HUES48 (cell line): ENCODE measurements around the gene LHX1.
A peak's percentile ranks its signal among the peaks of the same experiment; 100 is the strongest.

Source experiments
- H3K27ac ChIP-seq: one replicate; pipeline ENCODE4 v1.7.0; 2013; ENCODE audit warnings: low read depth, low read length, inconsistent platforms
- H3K27me3 ChIP-seq: 2 replicates; pipeline ENCODE4 v1.6.1; 2013; ENCODE audit warnings: mild to moderate bottlenecking, low read length; ENCODE audit not compliant: control insufficient read depth, insufficient read depth
- H3K36me3 ChIP-seq: 2 replicates; pipeline ENCODE4 v1.6.1; 2013; ENCODE audit warnings: low read length; ENCODE audit not compliant: control insufficient read depth, insufficient read depth
- H3K4me1 ChIP-seq: 2 replicates; pipeline ENCODE4 v1.6.1; 2013; ENCODE audit warnings: mild to moderate bottlenecking, low read length; ENCODE audit not compliant: control insufficient read depth, insufficient read depth
- H3K4me3 ChIP-seq: 2 replicates; pipeline ENCODE4 v1.5.1; 2013; ENCODE audit warnings: mild to moderate bottlenecking, low read depth, low read length
- H3K9ac ChIP-seq: 2 replicates; pipeline ENCODE4 v1.6.1; 2013; ENCODE audit warnings: mild to moderate bottlenecking, low read depth, low read length, moderate library complexity
- H3K9me3 ChIP-seq: 2 replicates; pipeline ENCODE4 v1.6.1; 2013; ENCODE audit warnings: low read length; ENCODE audit not compliant: control insufficient read depth, insufficient read depth

LHX1 gene

DNA sequence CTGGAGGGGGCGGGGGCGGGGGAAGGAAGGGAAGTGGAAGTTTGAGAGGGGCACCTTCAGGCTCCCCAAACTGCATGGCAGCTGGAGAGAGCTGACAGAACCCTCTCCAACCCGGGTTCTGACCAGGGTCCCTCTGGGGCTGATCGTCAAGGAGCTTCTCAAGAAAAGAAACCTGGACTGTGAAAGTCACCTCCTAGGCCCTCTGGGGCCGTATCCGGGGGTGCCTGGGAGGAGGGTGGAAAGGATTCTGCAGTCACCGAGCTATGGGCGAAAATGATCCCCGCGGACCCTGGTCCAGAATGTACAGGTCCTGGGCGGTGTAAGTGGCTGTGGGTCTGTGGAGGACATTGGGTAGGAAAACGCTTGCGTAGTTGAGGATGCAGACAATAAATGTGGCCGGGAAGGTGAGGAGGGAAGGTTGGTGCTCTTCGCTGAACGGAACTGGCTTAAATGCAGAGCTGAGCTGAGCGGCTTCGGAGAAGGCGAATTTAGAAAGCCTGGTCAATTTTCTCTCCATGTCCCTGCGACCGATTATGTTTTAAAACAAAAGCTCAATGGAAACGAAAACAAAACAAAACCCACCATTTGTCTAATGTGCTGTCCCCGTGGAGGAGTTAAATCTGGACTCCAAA, 3.6 kb upstream of the LHX1 start:
- Histone ChIP-seq H3K4me1 (peaks cover 59% of the 10 kb centered on the region), H3K9me3 (no peaks in the 10 kb centered on the region)

GRCh38 chr17:36934144-36934691, 3.1 kb upstream of the LHX1 start:
- Histone ChIP-seq H3K4me1 (peaks cover 59% of the 10 kb centered on the region), H3K27me3 (peaks cover 100% of the 10 kb centered on the region), H3K9ac (no peak overlapping the region), H3K36me3 (no peaks in the 10 kb centered on the region), H3K9me3 (no peaks in the 10 kb centered on the region), H3K4me3 (peak overlapping the region; percentile 65), H3K27ac (no peak overlapping the region)

More for the DNA sequence above, 3.6 kb upstream of the LHX1 start:
- H3K4me3 ChIP-seq: peak overlapping the region; percentile 65; the same call in 1 of the 2 replicates
- H3K27me3 ChIP-seq: peaks cover 100% of the 10 kb centered on the region
- no peaks in the 10 kb centered on the region for H3K36me3 ChIP-seq
- H3K27ac ChIP-seq: no peak overlapping the region
- no peak overlapping the region for H3K9ac ChIP-seq

GRCh38 chr17:36934692-36935630, 2.3 kb upstream of the LHX1 start:
- H3K4me3 ChIP-seq: peak overlapping the region; percentile 65

DNA sequence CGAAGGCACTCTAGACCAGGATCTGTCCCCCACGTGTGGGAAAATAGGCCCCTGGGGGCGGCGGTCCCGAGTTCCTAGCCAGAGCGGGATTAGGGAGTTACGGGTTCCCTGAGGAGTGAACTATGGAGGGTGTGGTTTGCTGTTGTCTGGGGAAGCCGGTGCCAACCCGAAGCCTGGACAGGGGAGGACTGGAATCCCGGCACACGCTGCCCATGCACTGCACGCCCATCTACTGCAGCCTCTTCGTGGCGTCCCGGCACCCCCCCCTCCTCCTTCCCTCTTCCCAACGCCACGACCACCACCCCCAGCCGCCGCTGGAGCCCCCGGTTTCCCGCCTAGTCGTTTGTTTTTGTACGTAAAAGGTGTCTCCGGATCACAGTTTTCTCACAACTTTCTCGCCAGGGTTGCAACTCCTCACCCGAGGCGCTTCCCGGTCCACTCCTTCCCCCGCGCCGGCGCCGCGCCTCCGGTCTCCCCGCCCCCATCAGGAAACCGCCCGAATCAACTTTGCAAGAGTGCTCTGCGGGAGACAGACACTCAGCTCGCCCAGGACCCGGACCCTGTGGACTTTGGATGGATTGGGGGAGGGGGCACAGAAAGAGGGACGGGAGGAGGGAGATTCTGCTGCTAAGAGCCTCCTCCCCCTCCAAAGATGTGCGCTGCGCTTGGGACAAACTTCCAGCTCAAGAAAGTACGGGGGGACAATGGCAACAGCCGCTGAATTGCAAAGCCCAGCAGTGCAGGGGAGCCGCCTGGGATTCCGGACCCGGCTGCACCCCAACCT, 1.4 kb upstream of the LHX1 start:
- peaks cover 59% of the 10 kb centered on the region for H3K4me1 ChIP-seq
- H3K27me3 ChIP-seq: peaks cover 100% of the 10 kb centered on the region

More at GRCh38 chr17:36934692-36935630, 2.3 kb upstream of the LHX1 start:
- Histone ChIP-seq H3K9ac (no peak overlapping the region), H3K27me3 (peaks cover 100% of the 10 kb centered on the region), H3K27ac (no peak overlapping the region), H3K36me3 (no peaks in the 10 kb centered on the region), H3K4me1 (peaks cover 56% of the 10 kb centered on the region), H3K9me3 (no peaks in the 10 kb centered on the region)

DNA sequence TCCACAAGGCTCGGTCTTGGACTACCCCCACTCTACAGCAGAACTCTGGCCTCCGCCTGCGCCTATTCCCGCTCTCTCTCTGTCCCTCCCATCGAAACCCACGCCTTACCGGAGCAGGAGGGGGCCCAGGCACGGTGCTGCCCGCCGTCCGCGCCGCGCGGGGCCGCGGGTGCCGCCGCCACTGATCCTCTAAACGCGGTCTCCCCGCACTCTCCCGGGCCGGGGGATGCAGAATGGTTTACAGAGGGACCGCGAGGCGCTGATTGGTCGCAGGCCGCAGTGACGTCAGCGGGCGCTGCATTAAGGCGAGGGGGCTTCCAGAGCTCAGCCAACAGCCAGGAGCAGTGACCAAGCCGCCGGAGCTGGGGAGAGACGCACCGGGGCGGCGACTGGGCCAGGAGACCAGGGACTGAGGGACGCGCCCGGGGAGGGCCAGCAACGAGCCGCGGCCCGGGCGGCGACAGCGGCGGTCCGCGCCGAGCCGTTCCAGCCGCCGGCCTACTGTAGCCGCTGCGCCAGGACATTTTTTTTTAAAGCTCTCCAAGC, 747 bp upstream of the LHX1 start:
- Histone ChIP-seq H3K9me3 (no peaks in the 10 kb centered on the region), H3K4me3 (peak overlapping the region; percentile 65), H3K4me1 (peaks cover 65% of the 10 kb centered on the region), H3K9ac (no peak overlapping the region), H3K27ac (no peak overlapping the region), H3K36me3 (no peaks in the 10 kb centered on the region), H3K27me3 (peaks cover 100% of the 10 kb centered on the region)

More for the DNA sequence above, 1.4 kb upstream of the LHX1 start:
- Histone ChIP-seq H3K9me3 (no peaks in the 10 kb centered on the region), H3K4me3 (peak overlapping the region; percentile 65), H3K9ac (no peak overlapping the region), H3K36me3 (no peaks in the 10 kb centered on the region), H3K27ac (no peak overlapping the region)

DNA sequence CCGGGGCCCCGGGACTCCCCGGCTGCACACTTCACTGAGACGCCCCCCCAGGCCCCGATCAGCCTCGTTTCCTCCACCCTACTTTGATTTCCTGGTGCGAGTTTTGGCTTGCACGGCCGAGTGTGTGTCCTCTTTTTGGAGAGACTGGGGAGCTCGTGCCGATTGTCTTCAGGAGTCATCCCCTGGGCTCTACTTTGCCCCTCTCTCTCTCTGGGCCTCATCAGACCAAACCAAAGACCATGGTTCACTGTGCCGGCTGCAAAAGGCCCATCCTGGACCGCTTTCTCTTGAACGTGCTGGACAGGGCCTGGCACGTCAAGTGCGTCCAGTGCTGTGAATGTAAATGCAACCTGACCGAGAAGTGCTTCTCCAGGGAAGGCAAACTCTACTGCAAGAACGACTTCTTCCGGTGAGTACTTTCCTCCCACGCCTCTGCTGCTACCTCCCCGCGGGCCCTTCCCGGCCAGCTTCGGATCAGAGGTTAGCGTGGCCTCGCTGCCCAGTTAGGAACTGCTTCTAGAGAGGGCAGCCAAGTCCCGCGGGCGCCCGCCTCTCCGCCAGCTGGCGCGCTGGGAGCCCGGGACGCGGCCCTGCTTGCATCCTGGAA, 787 bp downstream of the LHX1 start:
- Histone ChIP-seq H3K36me3 (no peaks in the 10 kb centered on the region), H3K27me3 (peaks cover 100% of the 10 kb centered on the region), H3K9me3 (no peaks in the 10 kb centered on the region), H3K4me1 (peaks cover 61% of the 10 kb centered on the region), H3K4me3 (peak overlapping the region; percentile 65), H3K27ac (no peak overlapping the region), H3K9ac (no peak overlapping the region)

- H3K4me3 ChIP-seq: peak overlapping the region; percentile 65
- no peaks in the 10 kb centered on the region for H3K36me3 ChIP-seq
- H3K27ac ChIP-seq: no peak overlapping the region
- no peak overlapping the region for H3K9ac ChIP-seq
- H3K4me1 ChIP-seq: peaks cover 63% of the 10 kb centered on the region
- H3K27me3 ChIP-seq: peaks cover 100% of the 10 kb centered on the region
- no peaks in the 10 kb centered on the region for H3K9me3 ChIP-seq
Measured at GRCh38 chr17:36938566-36939051, 1.3 kb downstream of the LHX1 start.

GRCh38 chr17:36939052-36939801, 2.0 kb downstream of the LHX1 start:
- Histone ChIP-seq H3K27ac (no peak overlapping the region), H3K4me1 (peaks cover 58% of the 10 kb centered on the region), H3K27me3 (peaks cover 100% of the 10 kb centered on the region), H3K9ac (no peak overlapping the region), H3K9me3 (no peaks in the 10 kb centered on the region), H3K4me3 (peak overlapping the region; percentile 65; the same call in 1 of the 2 replicates), H3K36me3 (no peaks in the 10 kb centered on the region)

- Histone ChIP-seq H3K4me3 (no peak overlapping the region), H3K27me3 (peaks cover 100% of the 10 kb centered on the region), H3K9me3 (no peaks in the 10 kb centered on the region), H3K27ac (no peak overlapping the region), H3K36me3 (no peaks in the 10 kb centered on the region), H3K4me1 (peaks cover 59% of the 10 kb centered on the region), H3K9ac (no peak overlapping the region)
Measured at GRCh38 chr17:36939802-36940312, 2.6 kb downstream of the LHX1 start.
